ENCODE data around the gene ODF2L. TPM values are rescaled to one million over a fixed set of nuclear protein-coding genes. Genes with fewer than 3 reads are reported as not detected.

The ODF2L gene
- total and polyA plus RNA-seq, 4 donors: 3.0 to 6.5 (median 5.2) TPM

DNA sequence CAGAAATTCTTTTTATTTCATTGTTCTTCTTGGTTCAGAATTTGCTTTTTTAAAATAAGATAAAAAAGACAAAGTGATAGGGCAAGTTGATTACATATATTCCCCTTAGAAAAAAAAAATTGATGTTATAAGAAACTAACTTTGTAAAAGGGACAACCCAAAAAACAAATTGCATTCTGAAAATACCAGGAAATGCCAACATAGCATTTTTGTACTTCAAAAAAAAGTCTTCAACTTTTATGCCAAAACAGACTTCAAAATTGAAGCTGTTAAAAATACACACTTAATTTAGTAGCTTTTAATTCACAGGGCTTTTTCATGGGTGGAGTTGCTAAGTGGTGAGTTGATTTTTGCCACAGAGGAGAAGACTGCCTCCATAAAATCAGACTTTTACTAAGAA, 70.9 kb downstream of the ODF2L start:
- TF ChIP-seq, protein P1, sequence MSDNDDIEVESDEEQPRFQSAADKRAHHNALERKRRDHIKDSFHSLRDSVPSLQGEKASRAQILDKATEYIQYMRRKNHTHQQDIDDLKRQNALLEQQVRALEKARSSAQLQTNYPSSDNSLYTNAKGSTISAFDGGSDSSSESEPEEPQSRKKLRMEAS (IDR thresholded peaks at IDR 0.05): no peak
- TF ChIP-seq, protein P2, sequence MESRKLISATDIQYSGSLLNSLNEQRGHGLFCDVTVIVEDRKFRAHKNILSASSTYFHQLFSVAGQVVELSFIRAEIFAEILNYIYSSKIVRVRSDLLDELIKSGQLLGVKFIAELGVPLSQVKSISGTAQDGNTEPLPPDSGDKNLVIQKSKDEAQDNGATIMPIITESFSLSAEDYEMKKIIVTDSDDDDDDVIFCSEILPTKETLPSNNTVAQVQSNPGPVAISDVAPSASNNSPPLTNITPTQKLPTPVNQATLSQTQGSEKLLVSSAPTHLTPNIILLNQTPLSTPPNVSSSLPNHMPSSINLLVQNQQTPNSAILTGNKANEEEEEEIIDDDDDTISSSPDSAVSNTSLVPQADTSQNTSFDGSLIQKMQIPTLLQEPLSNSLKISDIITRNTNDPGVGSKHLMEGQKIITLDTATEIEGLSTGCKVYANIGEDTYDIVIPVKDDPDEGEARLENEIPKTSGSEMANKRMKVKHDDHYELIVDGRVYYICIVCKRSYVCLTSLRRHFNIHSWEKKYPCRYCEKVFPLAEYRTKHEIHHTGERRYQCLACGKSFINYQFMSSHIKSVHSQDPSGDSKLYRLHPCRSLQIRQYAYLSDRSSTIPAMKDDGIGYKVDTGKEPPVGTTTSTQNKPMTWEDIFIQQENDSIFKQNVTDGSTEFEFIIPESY (IDR thresholded peaks at IDR 0.05): no peak
- TF ChIP-seq, protein P3, sequence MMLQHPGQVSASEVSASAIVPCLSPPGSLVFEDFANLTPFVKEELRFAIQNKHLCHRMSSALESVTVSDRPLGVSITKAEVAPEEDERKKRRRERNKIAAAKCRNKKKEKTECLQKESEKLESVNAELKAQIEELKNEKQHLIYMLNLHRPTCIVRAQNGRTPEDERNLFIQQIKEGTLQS (IDR thresholded peaks at IDR 0.05): no peak
- TF ChIP-seq TAF1 (conservative IDR thresholded peaks at IDR 0.05): no peak
- TF ChIP-seq, protein P4, sequence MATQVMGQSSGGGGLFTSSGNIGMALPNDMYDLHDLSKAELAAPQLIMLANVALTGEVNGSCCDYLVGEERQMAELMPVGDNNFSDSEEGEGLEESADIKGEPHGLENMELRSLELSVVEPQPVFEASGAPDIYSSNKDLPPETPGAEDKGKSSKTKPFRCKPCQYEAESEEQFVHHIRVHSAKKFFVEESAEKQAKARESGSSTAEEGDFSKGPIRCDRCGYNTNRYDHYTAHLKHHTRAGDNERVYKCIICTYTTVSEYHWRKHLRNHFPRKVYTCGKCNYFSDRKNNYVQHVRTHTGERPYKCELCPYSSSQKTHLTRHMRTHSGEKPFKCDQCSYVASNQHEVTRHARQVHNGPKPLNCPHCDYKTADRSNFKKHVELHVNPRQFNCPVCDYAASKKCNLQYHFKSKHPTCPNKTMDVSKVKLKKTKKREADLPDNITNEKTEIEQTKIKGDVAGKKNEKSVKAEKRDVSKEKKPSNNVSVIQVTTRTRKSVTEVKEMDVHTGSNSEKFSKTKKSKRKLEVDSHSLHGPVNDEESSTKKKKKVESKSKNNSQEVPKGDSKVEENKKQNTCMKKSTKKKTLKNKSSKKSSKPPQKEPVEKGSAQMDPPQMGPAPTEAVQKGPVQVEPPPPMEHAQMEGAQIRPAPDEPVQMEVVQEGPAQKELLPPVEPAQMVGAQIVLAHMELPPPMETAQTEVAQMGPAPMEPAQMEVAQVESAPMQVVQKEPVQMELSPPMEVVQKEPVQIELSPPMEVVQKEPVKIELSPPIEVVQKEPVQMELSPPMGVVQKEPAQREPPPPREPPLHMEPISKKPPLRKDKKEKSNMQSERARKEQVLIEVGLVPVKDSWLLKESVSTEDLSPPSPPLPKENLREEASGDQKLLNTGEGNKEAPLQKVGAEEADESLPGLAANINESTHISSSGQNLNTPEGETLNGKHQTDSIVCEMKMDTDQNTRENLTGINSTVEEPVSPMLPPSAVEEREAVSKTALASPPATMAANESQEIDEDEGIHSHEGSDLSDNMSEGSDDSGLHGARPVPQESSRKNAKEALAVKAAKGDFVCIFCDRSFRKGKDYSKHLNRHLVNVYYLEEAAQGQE (IDR thresholded peaks at IDR 0.05): no peak
- TF ChIP-seq HNF4G (IDR thresholded peaks at IDR 0.05): no peak
- TF ChIP-seq GABPA (IDR thresholded peaks at IDR 0.05 in 1 of 2, conservative IDR thresholded peaks at IDR 0.05 in 1 of 2): no peak
- TF ChIP-seq, protein P5, sequence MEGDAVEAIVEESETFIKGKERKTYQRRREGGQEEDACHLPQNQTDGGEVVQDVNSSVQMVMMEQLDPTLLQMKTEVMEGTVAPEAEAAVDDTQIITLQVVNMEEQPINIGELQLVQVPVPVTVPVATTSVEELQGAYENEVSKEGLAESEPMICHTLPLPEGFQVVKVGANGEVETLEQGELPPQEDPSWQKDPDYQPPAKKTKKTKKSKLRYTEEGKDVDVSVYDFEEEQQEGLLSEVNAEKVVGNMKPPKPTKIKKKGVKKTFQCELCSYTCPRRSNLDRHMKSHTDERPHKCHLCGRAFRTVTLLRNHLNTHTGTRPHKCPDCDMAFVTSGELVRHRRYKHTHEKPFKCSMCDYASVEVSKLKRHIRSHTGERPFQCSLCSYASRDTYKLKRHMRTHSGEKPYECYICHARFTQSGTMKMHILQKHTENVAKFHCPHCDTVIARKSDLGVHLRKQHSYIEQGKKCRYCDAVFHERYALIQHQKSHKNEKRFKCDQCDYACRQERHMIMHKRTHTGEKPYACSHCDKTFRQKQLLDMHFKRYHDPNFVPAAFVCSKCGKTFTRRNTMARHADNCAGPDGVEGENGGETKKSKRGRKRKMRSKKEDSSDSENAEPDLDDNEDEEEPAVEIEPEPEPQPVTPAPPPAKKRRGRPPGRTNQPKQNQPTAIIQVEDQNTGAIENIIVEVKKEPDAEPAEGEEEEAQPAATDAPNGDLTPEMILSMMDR (IDR thresholded peaks at IDR 0.05; ENCODE audit: low read depth, low read length, missing input control): no peak
- no peak for TF ChIP-seq EGR1 (IDR thresholded peaks at IDR 0.05; ENCODE audit: low read depth in 2 of 2)
- no peak for TF ChIP-seq RXRA (IDR thresholded peaks at IDR 0.05)
- Histone ChIP-seq H3K4me1 (ENCODE audit: control insufficient read depth in 4 of 4, insufficient read depth in 4 of 4, low read length in 3 of 4) (no peaks in the 10 kb centered on the region), H3K9me3 (ENCODE audit: control insufficient read depth in 4 of 4, low read length in 3 of 4) (no peaks in the 10 kb centered on the region), H3K27me3 (ENCODE audit: control insufficient read depth in 4 of 4, insufficient read depth in 4 of 4, low read length in 3 of 4) (no peaks in the 10 kb centered on the region), H3K27ac (ENCODE audit: low read depth in 1 of 2, low read length in 2 of 2) (no peak overlapping the region), H3K9ac (ENCODE audit: low read depth in 1 of 2, low read length in 2 of 2) (no peak overlapping the region), H3K36me3 (ENCODE audit: control insufficient read depth in 4 of 4, insufficient read depth in 3 of 4, low read depth in 1 of 4, low read length in 3 of 4) (no peaks in the 10 kb centered on the region), H3K4me3 (ENCODE audit: low read depth in 1 of 3, low read length in 3 of 3) (no peak overlapping the region)
- no peak for DNase-seq (ENCODE audit: low spot score)

DNA sequence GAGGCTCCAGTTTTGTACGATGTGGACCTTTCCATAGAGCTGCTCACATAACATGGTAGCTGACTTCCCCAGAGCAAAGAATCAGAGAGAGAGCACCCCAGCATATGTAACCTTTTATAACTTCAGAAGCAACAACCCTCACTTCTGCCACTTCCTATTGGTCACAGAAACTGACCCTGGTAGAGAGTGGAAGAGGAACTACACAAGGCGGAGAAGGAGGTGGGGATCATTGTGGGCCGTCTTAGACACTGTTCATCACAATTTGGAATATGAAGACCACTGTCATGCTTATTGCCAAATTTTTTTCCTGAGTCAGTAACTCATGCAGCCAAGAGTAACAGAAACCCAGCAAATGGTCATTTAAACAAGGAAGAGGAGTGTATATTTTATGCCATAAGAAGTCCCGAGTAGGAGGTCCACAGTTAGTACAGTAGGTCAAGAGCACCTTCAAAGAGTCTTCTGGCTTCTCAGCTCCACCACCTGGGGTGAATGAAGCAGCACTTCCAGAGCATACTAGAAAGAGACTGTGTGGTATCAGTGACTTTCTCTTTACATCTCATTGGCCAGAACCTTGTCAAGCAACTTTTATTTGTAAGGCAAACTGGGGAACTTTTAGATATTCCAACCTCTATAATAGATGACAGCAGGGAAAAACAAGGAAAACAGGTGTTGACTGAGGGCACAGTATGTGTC, 71.8 kb downstream of the ODF2L start:
- no peak overlapping the region for H3K4me3 ChIP-seq (ENCODE audit: low read depth in 1 of 3, low read length in 3 of 3)
- TF ChIP-seq HNF4G (IDR thresholded peaks at IDR 0.05) (no peak), SP1 (IDR thresholded peaks at IDR 0.05) (no peak), YY1 (IDR thresholded peaks at IDR 0.05) (no peak), RAD21 (IDR thresholded peaks at IDR 0.05) (no peak), TAF1 (conservative IDR thresholded peaks at IDR 0.05) (no peak)
- TF ChIP-seq, protein P5 (IDR thresholded peaks at IDR 0.05; ENCODE audit: low read depth, low read length, missing input control): no peak
- TF ChIP-seq, protein P4 (IDR thresholded peaks at IDR 0.05): no peak
- TF ChIP-seq, protein P2 (IDR thresholded peaks at IDR 0.05): no peak

More for the DNA sequence above, 71.8 kb downstream of the ODF2L start:
- Histone ChIP-seq H3K27ac (ENCODE audit: low read depth in 1 of 2, low read length in 2 of 2) (no peak overlapping the region), H3K9ac (ENCODE audit: low read depth in 1 of 2, low read length in 2 of 2) (no peak overlapping the region), H3K36me3 (ENCODE audit: control insufficient read depth in 4 of 4, insufficient read depth in 3 of 4, low read depth in 1 of 4, low read length in 3 of 4) (no peaks in the 10 kb centered on the region), H3K9me3 (ENCODE audit: control insufficient read depth in 4 of 4, low read length in 3 of 4) (no peaks in the 10 kb centered on the region), H3K27me3 (ENCODE audit: control insufficient read depth in 4 of 4, insufficient read depth in 4 of 4, low read length in 3 of 4) (no peaks in the 10 kb centered on the region), H3K4me1 (ENCODE audit: control insufficient read depth in 4 of 4, insufficient read depth in 4 of 4, low read length in 3 of 4) (no peaks in the 10 kb centered on the region)
- WGBS: 75% methylated on average over 4 of the region's 4 CpGs
- no peak for DNase-seq (ENCODE audit: low spot score)
